Thyroid gland (tissue), 4 donors: ENCODE results near the gene CNTN1.

Experiments
- CTCF ChIP-seq, 6 experiments: fragments of 200-600 bp in 3 of 6; fragments of 450-650 bp in 3 of 6; sonication (generic) in 3 of 6; IDR thresholded peaks; one replicate each; pipeline ENCODE4 v1.5.1; 2016 to 2019; ENCODE audit warnings: antibody characterized with exemption in 6 of 6, mild to moderate bottlenecking in 2 of 6, inconsistent platforms in 1 of 6, moderate library complexity in 1 of 6
- POLR2A ChIP-seq, 2 donors: fragments of 450-650 bp; IDR thresholded peaks; one replicate each; pipeline ENCODE4 v1.6.1; 2017; ENCODE audit warnings: antibody characterized with exemption in 2 of 2, mild to moderate bottlenecking in 2 of 2, moderate library complexity in 1 of 2

- TF ChIP-seq POLR2A (IDR thresholded peaks at IDR 0.05) (no peak), CTCF (IDR thresholded peaks at IDR 0.05) (no peak)
These were observed 296.6 kb downstream of the CNTN1 start for GRCh38 chr12:40988824-40989223.
